PC-3 (cell line): ENCODE measurements around the gene SPEM1. TPM values are rescaled to one million over a fixed set of nuclear protein-coding genes. Genes with fewer than 3 reads are reported as not detected.

Experiments used
- ATAC-seq: fragments of 200-7000 bp; cut with Tn5 transposase; 2 replicates; pipeline ENCODE4 v1.9.1; 2020; ENCODE audit warnings: mild to moderate bottlenecking, moderate library complexity
- BruUV-seq: library from RNA; stranded (reverse); fragments of 400-500 nt; replicated peaks from 2 replicates; lab custom pipeline; 2021; lab: Mats Ljungman, UMichigan
- CTCF ChIA-PET: fragments of 300-600 bp; sonication (Branson Sonifier 250); formaldehyde crosslinking; loops from one replicate; lab custom pipeline; 2022; ENCODE audit warnings: antibody characterized with exemption; lab: Charles Lee
- POLR2A ChIA-PET: fragments of 300-600 bp; sonication (Branson Sonifier 250); formaldehyde crosslinking; loops from one replicate; lab custom pipeline; 2022; ENCODE audit warnings: antibody characterized with exemption; ENCODE audit not compliant: unreplicated experiment; lab: Charles Lee
- DNase-seq: peaks from one replicate; pipeline ENCODE4 v3.0.0-alpha.2; 2015
- H2AFZ ChIP-seq: fragments of 300-600 bp; sonication (generic); 2 replicates; pipeline ENCODE4 v1.6.0; 2016; ENCODE audit warnings: antibody characterized with exemption, low read length
- H3F3A ChIP-seq: fragments of 300-600 bp; sonication (generic); one replicate; pipeline ENCODE4 v1.6.0; 2017; ENCODE audit warnings: antibody characterized with exemption, low read length, control low read depth, mild to moderate bottlenecking; ENCODE audit not compliant: unreplicated experiment
- H3K27ac ChIP-seq: fragments of 300-600 bp; sonication (generic); 2 replicates; pipeline ENCODE4 v1.5.1; 2016; ENCODE audit warnings: mild to moderate bottlenecking, low read length
- H3K27me3 ChIP-seq: fragments of 300-600 bp; sonication (generic); 2 replicates; pipeline ENCODE4 v1.6.1; 2016; ENCODE audit warnings: low read length, mixed read lengths
- H3K36me3 ChIP-seq: fragments of 300-600 bp; sonication (generic); 2 replicates; pipeline ENCODE4 v1.6.1; 2016; ENCODE audit warnings: low read depth, mixed run types, low read length, mixed read lengths
- H3K4me1 ChIP-seq: fragments of 300-600 bp; sonication (generic); 2 replicates; pipeline ENCODE4 v1.5.1; 2016; ENCODE audit warnings: low read length; ENCODE audit not compliant: insufficient read depth
- H3K4me2 ChIP-seq: fragments of 300-600 bp; sonication (generic); 2 replicates; pipeline ENCODE4 v1.6.0; 2016; ENCODE audit warnings: low read length
- H3K4me3 ChIP-seq: fragments of 300-600 bp; sonication (generic); 2 replicates; pipeline ENCODE4 v1.5.1; 2016; ENCODE audit warnings: mild to moderate bottlenecking, low read length, mixed read lengths
- H3K79me2 ChIP-seq: fragments of 300-600 bp; sonication (generic); 2 replicates; pipeline ENCODE4 v1.6.1; 2017; ENCODE audit warnings: low read length, mixed read lengths
- H3K9ac ChIP-seq: fragments of 300-600 bp; sonication (generic); 2 replicates; pipeline ENCODE4 v1.6.0; 2016; ENCODE audit warnings: mild to moderate bottlenecking, low read length
- H3K9me2 ChIP-seq: fragments of 300-600 bp; sonication (generic); replicated peaks from 2 replicates; pipeline ENCODE4 v1.6.1; 2016; ENCODE audit warnings: mixed run types, low read length, mixed read lengths
- H3K9me3 ChIP-seq: fragments of 300-600 bp; sonication (generic); 2 replicates; pipeline ENCODE4 v1.6.1; 2016; ENCODE audit warnings: low read length, mixed read lengths
- H4K20me1 ChIP-seq: fragments of 300-600 bp; sonication (generic); 2 replicates; pipeline ENCODE4 v1.6.1; 2016; ENCODE audit warnings: low read length, mixed read lengths
- CTCF ChIP-seq: fragments of 300-600 bp; sonication (generic); conservative IDR thresholded peaks from 2 replicates; pipeline ENCODE4 v1.5.1; 2017; ENCODE audit warnings: antibody characterized with exemption, low read depth, mild to moderate bottlenecking, low read length
- EZH2 ChIP-seq: fragments of 300-600 bp; sonication (generic); IDR thresholded peaks from one replicate; pipeline ENCODE4 v1.6.1; 2017; ENCODE audit warnings: antibody characterized with exemption, mild to moderate bottlenecking, low read length; ENCODE audit not compliant: unreplicated experiment
- EZH2phosphoT487 ChIP-seq: fragments of 300-600 bp; sonication (generic); IDR thresholded peaks from 2 replicates; pipeline ENCODE4 v1.6.1; 2018; ENCODE audit warnings: mild to moderate bottlenecking, antibody characterized with exemption, low read length, borderline replicate concordance
- intact Hi-C: fragments of 100-400 bp; cut with micrococcal nuclease; formaldehyde crosslinking; loops from 2 replicates; pipeline ENCODE4 v1.9.0; 2023
- total RNA-seq: library from RNA; depleted of rRNA; stranded (reverse); fragments of >200 nt; gene quantifications from 2 replicates; pipeline ENCODE4 v1.2.3, GENCODE V29; 2014

SPEM1 gene
- total RNA-seq, 1 experiment from 2014 or later, result not detected

- peak; percentile 28 for DNase-seq
- intact Hi-C loops, result no loop called here
- Histone ChIP-seq H3K4me1 (peaks cover 4% of the 10 kb centered on the region; the same call in 1 of the 2 replicates), H3K36me3 (no peaks in the 10 kb centered on the region), H3K9me2 (no peaks in the 10 kb centered on the region), H3K27ac (no peak overlapping the region), H3K9me3 (no peaks in the 10 kb centered on the region), H3K4me3 (peak overlapping the region; percentile 74), H3K27me3 (no peaks in the 10 kb centered on the region), H4K20me1 (no peaks in the 10 kb centered on the region), H3K4me2 (peak overlapping the region; percentile 98), H3F3A (no peaks in the 10 kb centered on the region), H3K9ac (peak overlapping the region; percentile 48), H2AFZ (peak overlapping the region; percentile 81), H3K79me2 (0 out of 2 replicates have a peak, but pooled peaks cover 5% of the 10 kb centered on the region)
- no TSS peak for BruUV-seq
- no peak for ATAC-seq
- CTCF ChIA-PET, result interaction anchor here (0.5 kb wide), 1 partner anchor 14 kb away, joined by 3 read pairs; no protein-coding TSS in a partner anchor
- TF ChIP-seq EZH2phosphoT487 (no peak), CTCF (no peak), EZH2 (no peak)
- POLR2A ChIA-PET, result interaction anchor here (0.7 kb wide), 1 partner anchor 247 kb away, joined by 5 read pairs; no protein-coding TSS in a partner anchor
Measured at GRCh38 chr17:7440113-7440833, 20.1 kb downstream of the SPEM1 start.

- ATAC-seq (peak; percentile 30), DNase-seq (peak; percentile 36)
- Histone ChIP-seq H3K4me2 (peak overlapping the region; percentile 98), H3K36me3 (no peaks in the 10 kb centered on the region), H3K9me3 (no peaks in the 10 kb centered on the region), H3K9me2 (no peaks in the 10 kb centered on the region), H3K27ac (no peak overlapping the region), H3K27me3 (no peaks in the 10 kb centered on the region), H3K9ac (no peak overlapping the region), H3K4me3 (peak overlapping the region; percentile 74), H3K4me1 (peaks cover 4% of the 10 kb centered on the region; the same call in 1 of the 2 replicates), H2AFZ (peak overlapping the region; percentile 81; the same call in 1 of the 2 replicates), H3K79me2 (0 out of 2 replicates have a peak, but pooled peaks cover 5% of the 10 kb centered on the region), H4K20me1 (no peaks in the 10 kb centered on the region), H3F3A (no peaks in the 10 kb centered on the region)
- intact Hi-C loops, result no loop called here
- CTCF ChIA-PET, result no interaction called here
- TF ChIP-seq EZH2 (no peak), CTCF (no peak), EZH2phosphoT487 (no peak)
- no TSS peak for BruUV-seq
- POLR2A ChIA-PET, result interaction anchor here (0.7 kb wide), 1 partner anchor 247 kb away, joined by 5 read pairs; no protein-coding TSS in a partner anchor
Measured at GRCh38 chr17:7440834-7441195, 20.7 kb downstream of the SPEM1 start.

- Histone ChIP-seq H2AFZ (no peak overlapping the region), H3K27ac (no peak overlapping the region), H3F3A (no peaks in the 10 kb centered on the region), H3K9me2 (no peaks in the 10 kb centered on the region), H3K9ac (no peak overlapping the region), H3K9me3 (no peaks in the 10 kb centered on the region), H3K4me1 (peaks cover 3% of the 10 kb centered on the region; the same call in 1 of the 2 replicates), H3K79me2 (0 out of 2 replicates have a peak, but pooled peaks cover 5% of the 10 kb centered on the region), H4K20me1 (no peaks in the 10 kb centered on the region), H3K4me3 (no peak overlapping the region), H3K4me2 (peak overlapping the region; percentile 98; the same call in 1 of the 2 replicates), H3K36me3 (no peaks in the 10 kb centered on the region), H3K27me3 (no peaks in the 10 kb centered on the region)
- ChIA-PET CTCF (no interaction called here), POLR2A (interaction anchor here (0.7 kb wide), 1 partner anchor 248 kb away, joined by 5 read pairs; no protein-coding TSS in a partner anchor)
- intact Hi-C loops, result no loop called here
- DNase-seq (no peak), ATAC-seq (no peak)
- no TSS peak for BruUV-seq
- TF ChIP-seq CTCF (no peak), EZH2 (no peak), EZH2phosphoT487 (no peak)
Measured at GRCh38 chr17:7441266-7441665, 21.1 kb downstream of the SPEM1 start.
